ENCODE measurements around the gene ANKRD33B. TPM values are rescaled to one million over a fixed set of nuclear protein-coding genes. Genes with fewer than 3 reads are reported as not detected.

Gene ANKRD33B
- total RNA-seq, 1 donor from 2014 or later = 6.1 TPM

DNA sequence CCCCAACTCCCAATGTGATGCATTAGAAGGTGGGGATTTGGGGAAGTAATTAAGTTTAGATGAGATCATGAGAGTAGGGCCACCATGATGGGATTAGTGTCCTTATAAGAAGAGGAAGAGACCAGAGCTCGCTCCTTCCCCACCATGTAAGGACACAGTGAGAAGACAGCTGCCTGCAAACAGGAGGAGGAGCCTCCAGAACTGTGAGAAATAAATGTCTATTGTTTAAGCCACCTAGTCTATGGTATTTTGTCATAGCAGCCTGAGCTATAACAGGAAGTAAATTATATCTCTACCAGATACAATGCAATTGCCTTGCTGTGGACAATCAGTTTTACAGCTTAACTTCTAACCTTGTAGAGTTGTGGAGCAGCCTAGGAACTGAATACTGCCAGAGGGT lies 58.0 kb downstream of the ANKRD33B start:
- Histone ChIP-seq H3K27ac (no peak overlapping the region), H3K27me3 (no peaks in the 10 kb centered on the region), H3K9me3 (no peaks in the 10 kb centered on the region), H3K36me3 (no peaks in the 10 kb centered on the region), H3K4me1 (no peaks in the 10 kb centered on the region), H3K4me3 (no peak overlapping the region)
- intact Hi-C loops (cut with DNase I) = no loop called here
- DNase-seq (no peak), ATAC-seq (peak; percentile 49)
- TF ChIP-seq, protein P1, sequence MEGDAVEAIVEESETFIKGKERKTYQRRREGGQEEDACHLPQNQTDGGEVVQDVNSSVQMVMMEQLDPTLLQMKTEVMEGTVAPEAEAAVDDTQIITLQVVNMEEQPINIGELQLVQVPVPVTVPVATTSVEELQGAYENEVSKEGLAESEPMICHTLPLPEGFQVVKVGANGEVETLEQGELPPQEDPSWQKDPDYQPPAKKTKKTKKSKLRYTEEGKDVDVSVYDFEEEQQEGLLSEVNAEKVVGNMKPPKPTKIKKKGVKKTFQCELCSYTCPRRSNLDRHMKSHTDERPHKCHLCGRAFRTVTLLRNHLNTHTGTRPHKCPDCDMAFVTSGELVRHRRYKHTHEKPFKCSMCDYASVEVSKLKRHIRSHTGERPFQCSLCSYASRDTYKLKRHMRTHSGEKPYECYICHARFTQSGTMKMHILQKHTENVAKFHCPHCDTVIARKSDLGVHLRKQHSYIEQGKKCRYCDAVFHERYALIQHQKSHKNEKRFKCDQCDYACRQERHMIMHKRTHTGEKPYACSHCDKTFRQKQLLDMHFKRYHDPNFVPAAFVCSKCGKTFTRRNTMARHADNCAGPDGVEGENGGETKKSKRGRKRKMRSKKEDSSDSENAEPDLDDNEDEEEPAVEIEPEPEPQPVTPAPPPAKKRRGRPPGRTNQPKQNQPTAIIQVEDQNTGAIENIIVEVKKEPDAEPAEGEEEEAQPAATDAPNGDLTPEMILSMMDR (IDR thresholded peaks at IDR 0.05) = no peak

DNA sequence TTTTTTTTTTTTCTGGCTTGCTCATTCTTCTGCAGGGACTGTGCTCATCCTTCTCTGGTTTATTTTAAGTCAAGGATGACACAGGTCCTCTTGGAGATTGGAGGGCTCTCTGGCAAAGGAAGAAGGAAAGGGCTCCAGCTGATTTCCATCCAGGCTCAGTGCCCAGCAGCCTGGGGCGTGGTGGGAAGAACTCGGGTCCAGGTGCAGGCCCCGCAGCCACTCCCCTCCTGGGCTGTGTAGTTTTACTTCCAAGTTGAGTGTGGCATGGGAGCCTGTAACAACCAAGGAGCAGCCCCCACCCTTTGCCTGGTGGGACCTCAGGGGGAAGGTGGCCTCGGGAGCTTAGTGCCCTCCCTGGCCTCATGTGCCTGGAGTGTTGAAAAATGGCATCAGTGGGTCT lies 58.9 kb downstream of the ANKRD33B start:
- Histone ChIP-seq H3K27me3 (no peaks in the 10 kb centered on the region), H3K36me3 (no peaks in the 10 kb centered on the region), H3K27ac (no peak overlapping the region), H3K4me1 (peaks cover 8% of the 10 kb centered on the region), H3K9me3 (no peaks in the 10 kb centered on the region), H3K4me3 (no peak overlapping the region)
- intact Hi-C loops (cut with DNase I) = no loop called here
- DNase-seq (no peak), ATAC-seq (no peak)
- TF ChIP-seq, protein P1 (IDR thresholded peaks at IDR 0.05) = no peak

DNA sequence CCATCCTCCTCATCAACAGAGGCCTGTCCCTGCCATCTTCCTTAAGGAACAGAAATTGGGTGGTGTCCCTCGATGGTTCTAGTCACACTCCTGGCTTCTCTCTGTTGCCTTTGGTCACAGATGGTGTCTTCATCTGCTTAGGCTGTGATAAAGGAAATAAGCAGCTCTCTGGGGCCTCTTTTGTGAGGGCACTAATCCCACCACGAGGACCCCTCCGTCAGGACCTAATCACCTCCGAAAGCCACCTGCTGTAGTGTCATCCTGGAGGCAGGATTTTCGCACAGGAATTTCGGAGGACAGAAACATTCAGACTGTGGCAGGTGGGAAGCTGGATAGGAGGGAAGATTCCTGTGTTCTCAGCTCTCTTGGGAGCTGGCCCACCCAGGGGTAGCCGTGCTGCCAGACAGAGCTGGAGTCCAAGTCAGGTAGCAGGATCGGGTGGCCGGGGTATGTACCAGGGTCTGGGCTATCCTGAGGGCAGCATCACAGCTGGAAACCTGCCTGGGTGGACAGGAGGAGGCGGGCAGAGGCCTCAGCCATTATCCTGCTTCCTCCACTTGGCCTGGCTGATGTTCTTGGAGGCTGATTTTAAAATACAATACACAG lies 59.5 kb downstream of the ANKRD33B start:
- Histone ChIP-seq H3K9me3 (no peaks in the 10 kb centered on the region), H3K4me1 (peaks cover 8% of the 10 kb centered on the region), H3K27me3 (no peaks in the 10 kb centered on the region), H3K27ac (no peak overlapping the region), H3K4me3 (no peak overlapping the region), H3K36me3 (no peaks in the 10 kb centered on the region)
- ATAC-seq = no peak
- TF ChIP-seq, protein P1 (IDR thresholded peaks at IDR 0.05) = no peak
- intact Hi-C loops (cut with DNase I) = no loop called here
- no peak for DNase-seq

DNA sequence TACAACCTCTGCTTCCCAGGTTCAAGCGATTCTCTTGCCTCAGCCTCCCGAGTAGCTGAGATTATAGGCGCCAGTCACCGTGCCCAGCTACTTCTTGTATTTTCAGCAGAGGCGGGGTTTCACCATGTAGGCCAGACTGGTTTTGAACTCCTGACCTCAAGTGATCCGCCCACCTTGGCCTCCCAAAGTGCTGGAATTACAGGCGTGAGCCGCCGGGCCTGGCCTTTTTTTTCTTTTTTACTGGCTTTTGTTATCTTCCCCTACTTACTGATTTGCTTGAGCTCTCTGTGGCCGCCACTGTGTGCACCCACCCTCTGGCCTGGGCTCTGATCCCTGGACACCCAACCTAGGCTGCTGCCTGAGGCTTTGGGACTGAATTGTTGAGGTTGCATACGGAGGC lies 60.3 kb downstream of the ANKRD33B start:
- Histone ChIP-seq H3K9me3 (no peaks in the 10 kb centered on the region), H3K4me1 (peaks cover 8% of the 10 kb centered on the region), H3K36me3 (no peaks in the 10 kb centered on the region), H3K27ac (no peak overlapping the region), H3K4me3 (no peak overlapping the region), H3K27me3 (no peaks in the 10 kb centered on the region)
- ATAC-seq = no peak
- TF ChIP-seq, protein P1 (IDR thresholded peaks at IDR 0.05) = no peak
- intact Hi-C loops (cut with DNase I) = no loop called here
- DNase-seq = no peak

DNA sequence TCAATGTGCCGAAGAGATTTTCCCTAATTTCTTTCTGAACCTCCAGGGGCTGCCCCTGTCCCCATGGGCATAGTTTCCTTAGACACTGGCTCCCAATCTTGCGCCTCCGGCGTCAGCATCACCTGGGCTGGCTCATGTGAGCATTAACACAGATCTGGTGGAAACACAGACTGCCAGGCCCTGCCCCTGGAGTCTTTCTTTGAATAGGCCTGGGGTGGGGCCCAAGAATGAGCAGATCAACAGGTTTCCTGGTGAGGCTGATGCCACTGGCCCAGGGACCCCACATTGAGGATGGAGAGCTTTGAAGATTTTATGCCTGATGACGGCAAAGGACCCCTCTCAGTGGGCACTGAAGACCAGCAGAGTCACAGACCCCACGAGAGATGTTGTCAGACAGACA lies 60.8 kb downstream of the ANKRD33B start:
- Histone ChIP-seq H3K27ac (no peak overlapping the region), H3K36me3 (no peaks in the 10 kb centered on the region), H3K4me3 (no peak overlapping the region), H3K27me3 (no peaks in the 10 kb centered on the region), H3K4me1 (peaks cover 8% of the 10 kb centered on the region), H3K9me3 (no peaks in the 10 kb centered on the region)
- no peak for DNase-seq
- TF ChIP-seq, protein P1 (IDR thresholded peaks at IDR 0.05) = no peak
- no peak for ATAC-seq
- intact Hi-C loops (cut with DNase I) = loop anchor here (5.0 kb wide), 1 partner anchor 167 kb away; no protein-coding TSS in a partner anchor
